ENCODE measurements around the gene DENND5A.

- TF ChIP-seq CTCF (IDR thresholded peaks at IDR 0.05) (no peak), POLR2A (IDR thresholded peaks at IDR 0.05) (no peak)
These were observed 71.8 kb downstream of the DENND5A start for GRCh38 chr11:9193316-9193715.
